Embryonic facial prominence (tissue), 1 donor: ENCODE measurements around the gene FAM24B.
"Not testable (repeated sequence)": the region's sequence is repeated elsewhere in the genome, so short reads cannot be mapped to it uniquely, and the experiment has no call there.

Experiments used
- DNase-seq: peaks from one replicate; pipeline ENCODE4 v3.0.0-alpha.2; 2016; ENCODE audit errors: extremely low spot score

Gene FAM24B, protein sequence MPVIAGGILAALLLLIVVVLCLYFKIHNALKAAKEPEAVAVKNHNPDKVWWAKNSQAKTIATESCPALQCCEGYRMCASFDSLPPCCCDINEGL

DNA sequence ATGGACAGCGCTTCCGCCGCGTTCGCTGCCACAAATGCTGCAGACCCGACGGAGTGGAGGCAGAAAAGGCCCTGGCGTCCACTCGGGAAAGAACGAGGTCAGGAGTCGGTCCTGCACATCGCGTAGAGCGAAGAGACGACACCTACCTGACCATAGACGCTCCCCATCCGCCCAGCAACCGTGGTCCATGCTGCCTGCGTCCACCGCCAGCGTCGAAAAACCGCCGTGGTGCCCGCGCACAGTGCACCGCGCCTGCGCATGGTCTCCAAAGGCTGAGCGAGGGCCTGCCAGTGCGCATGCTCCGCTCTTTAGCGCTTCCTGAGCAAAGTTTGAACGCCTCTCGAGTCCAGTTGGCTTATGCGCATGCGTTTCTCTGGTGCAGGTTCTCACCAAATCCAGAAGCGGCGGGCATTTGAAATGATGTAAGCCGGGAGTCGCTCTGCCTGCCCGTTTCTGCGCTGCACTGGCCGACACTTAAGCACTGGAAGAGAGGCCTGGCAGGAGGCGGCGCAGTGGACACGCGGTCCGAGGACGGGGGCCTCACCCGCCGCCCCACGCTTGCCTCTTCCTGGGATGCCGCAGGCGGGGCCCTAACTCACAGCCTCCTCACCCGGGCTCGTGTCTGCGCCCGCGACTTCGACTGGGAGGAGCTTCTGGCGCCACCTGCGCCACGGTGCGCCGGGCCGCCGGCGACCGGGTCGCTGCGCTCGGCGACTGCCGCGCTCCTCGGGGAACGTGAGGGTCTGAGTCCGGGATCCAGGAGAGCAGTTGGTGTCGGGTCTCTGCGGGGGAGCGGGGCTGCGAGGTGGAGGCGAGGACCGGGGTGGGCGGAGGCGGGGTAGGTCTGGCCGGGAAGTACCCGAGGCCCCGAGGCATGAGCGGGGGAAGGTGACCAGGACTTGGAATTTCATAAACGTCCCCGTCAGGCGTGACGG, at the start of gene FAM24B:
Gene FAM24B (minus strand): TSS at position 243 of the 935 bp plus-strand sequence. CDS start 29,066 bp downstream, outside the sequence.
- peak; percentile 93 for DNase-seq

- no peak for DNase-seq
Observed at GRCh38 chr10:122915700-122916099, 36.3 kb upstream of the FAM24B start.

GRCh38 chr10:122911889-122912484, 32.6 kb upstream of the FAM24B start:
- peak; percentile 26 for DNase-seq

- no peak for DNase-seq
Observed at GRCh38 chr10:122910310-122910709, 30.9 kb upstream of the FAM24B start, which contains the start of gene FAM24A. Gene FAM24A, plus strand, starts transcription at chr10:122910610. Its CDS starts 1,025 bp downstream, at chr10:122911635.

GRCh38 chr10:122903861-122904260, 24.5 kb upstream of the FAM24B start:
- not testable (repeated sequence) for DNase-seq

DNA sequence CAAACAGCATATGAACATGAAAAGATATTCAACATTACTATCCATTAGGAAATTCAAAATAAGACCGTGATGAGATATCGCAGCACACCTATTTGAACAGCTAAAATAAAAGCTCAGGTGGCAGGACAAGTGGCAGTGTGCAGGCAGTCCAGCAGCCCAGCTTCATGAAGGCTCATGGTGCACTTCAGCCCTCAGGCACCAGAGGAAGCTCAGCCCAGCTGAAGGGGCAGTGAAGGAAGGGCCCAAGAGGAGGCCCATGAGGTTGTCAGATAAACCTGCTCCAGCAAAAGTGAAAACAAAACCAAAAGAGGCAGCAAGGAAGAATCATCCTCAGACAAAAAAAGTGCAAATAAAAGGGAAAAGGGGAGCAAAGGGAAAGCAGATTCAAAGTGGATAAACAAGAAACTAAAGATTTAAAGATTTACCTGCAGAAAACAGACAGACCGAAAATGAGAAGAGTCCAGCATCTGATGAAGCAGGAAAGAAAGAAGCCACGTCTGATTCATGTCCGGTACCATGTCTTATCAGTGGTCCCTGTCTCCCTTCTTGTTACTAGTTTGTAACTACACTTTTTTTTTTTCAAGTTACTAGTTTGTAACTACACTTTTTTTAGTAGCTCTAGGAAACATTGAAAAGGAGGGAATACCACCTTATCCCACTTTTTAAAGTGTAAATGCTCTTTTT, 15.0 kb upstream of the FAM24B start:
- no peak for DNase-seq

DNA sequence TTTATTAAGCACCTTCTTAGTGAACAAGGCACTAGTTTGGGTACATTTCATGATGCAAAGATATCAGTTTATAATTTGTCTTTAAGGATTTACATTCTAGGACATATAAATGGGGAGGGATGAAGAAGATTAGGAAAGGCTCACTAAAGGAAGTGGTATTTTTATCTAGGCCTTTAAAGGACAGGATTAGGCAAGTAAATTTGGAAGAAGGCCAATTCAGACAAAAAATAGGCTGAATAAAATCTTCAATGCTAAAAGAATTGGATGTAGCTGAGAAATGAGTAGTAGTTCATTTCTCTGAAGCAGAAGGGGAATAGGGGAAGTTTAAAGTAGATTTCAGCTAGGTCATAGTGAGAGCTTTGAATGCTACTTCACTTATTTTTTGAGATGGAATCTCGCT, 4.8 kb upstream of the FAM24B start:
- DNase-seq, result no peak

GRCh38 chr10:122882766-122883165, 3.4 kb upstream of the FAM24B start:
- no peak for DNase-seq

DNA sequence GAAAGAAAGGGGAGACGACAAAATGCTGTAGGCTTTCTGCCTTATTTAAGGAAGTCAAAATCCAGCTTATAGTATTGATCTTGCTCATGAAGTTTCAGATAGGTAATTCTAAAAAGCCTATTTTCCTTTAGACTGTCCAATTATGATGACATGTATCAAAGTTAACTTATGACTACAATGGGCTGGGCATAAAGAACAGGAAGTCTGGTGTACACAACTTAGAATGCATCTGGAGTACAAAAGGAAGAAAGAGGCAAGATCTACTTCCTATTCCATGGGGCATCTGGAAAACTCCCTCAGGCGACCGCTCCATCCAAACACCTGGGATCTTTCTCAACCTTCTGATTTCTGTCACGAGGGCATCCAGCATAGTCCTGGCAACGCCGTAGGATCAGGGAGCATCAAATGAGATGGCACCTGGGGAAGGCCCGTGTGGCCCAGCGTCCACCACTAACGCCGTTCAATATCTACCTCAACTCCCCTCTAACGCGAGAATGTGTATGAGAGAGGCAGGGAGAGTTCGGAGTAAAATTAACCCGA, 512 bp downstream of the FAM24B start:
- DNase-seq, result no peak

DNA sequence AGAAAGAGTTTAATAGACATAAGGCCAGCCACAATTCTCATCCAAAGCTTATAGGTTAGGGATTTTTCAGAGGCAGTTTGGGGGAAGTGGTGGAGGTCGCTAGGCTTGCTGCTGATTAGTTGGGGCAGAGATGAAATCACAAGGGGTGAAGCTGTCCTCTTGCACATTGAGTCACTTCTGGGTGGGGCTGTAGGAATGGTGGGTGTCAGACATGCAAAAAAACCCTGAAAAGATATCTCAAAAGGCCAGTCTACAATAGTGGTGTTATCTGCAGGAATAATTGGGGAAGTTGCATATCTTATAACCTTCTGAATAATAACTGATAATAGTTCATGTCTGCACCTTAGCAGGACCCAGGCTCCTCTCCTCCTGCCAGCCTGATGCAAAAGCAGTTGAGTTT, 2.1 kb downstream of the FAM24B start:
- no peak for DNase-seq

- no peak for DNase-seq
Observed at GRCh38 chr10:122876467-122876855, 2.9 kb downstream of the FAM24B start.

DNA sequence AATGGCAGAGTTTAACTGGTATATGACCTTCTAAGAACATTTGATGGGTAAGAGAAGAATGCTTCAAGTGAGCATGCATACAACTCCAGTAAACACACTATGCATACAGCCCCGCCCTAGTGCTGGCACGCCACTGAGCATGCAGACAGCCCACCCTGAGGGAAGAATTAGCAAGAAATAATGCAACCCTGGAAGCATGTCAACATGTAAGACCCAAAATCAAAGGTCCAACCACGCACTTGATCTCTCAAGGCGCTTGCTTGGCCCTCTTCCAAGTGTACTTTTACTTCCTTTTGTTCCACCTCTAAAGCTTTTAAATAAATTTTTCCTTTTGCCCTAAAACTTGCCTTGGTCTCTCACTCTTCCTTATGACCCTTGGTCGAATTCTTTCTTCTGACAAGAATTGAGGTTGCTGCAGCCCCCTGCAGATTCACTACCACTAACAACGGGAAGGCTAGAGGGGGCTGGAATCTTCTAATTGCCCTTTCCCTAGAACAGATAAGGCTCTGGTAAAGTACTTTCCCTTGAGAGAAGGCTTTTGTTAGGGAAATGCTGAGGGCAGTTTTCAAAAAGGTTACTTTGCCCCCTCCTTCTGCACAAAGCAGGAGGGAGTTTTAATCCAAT, 3.4 kb downstream of the FAM24B start:
- no peak for DNase-seq

- not testable (repeated sequence) for DNase-seq
Observed at GRCh38 chr10:122871947-122872346, 7.4 kb downstream of the FAM24B start.

- DNase-seq, result not testable (repeated sequence)
Observed at GRCh38 chr10:122868768-122869167, 10.6 kb downstream of the FAM24B start.

- not testable (repeated sequence) for DNase-seq
Observed at GRCh38 chr10:122866757-122867482, 12.5 kb downstream of the FAM24B start.

DNA sequence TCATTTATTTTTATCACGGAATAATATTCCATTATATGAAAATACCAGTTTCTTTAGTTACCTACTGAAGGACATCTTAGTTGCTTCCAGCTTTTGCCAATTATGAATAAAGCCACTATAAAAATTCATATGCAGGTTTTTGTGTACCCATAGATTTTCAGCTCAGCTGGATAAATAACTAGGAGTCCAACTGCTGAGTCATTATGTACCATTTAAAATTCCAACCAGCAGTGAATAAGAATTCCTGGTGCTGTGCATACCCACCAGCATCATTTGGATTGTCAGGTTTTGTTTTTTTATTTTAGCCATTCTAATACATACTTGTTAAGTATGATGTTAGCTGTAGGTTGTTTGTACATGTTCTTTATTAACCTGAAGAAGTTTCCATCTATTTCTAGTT, 14.5 kb downstream of the FAM24B start:
- DNase-seq, result no peak

GRCh38 chr10:122864194-122864592, 15.2 kb downstream of the FAM24B start:
- DNase-seq, result no peak

- no peak for DNase-seq
Observed at GRCh38 chr10:122863216-122864193, 15.9 kb downstream of the FAM24B start.

GRCh38 chr10:122861711-122862161, 17.6 kb downstream of the FAM24B start:
- no peak for DNase-seq
